GM18507 (cell line): Measurements from ENCODE around the gene GABBR2.

ENCODE experiments used
- DNase-seq: peaks from one replicate; pipeline ENCODE4 v3.0.0; 2011; ENCODE audit warnings: low read depth; ENCODE audit not compliant: insufficient read length; ENCODE audit errors: extremely low spot score
- FAIRE-seq: peaks from 2 replicates; lab custom pipeline; 2011; peaks lifted over from hg19 to GRCh38; lab: Jason Lieb, UNC

The GABBR2 gene

DNA sequence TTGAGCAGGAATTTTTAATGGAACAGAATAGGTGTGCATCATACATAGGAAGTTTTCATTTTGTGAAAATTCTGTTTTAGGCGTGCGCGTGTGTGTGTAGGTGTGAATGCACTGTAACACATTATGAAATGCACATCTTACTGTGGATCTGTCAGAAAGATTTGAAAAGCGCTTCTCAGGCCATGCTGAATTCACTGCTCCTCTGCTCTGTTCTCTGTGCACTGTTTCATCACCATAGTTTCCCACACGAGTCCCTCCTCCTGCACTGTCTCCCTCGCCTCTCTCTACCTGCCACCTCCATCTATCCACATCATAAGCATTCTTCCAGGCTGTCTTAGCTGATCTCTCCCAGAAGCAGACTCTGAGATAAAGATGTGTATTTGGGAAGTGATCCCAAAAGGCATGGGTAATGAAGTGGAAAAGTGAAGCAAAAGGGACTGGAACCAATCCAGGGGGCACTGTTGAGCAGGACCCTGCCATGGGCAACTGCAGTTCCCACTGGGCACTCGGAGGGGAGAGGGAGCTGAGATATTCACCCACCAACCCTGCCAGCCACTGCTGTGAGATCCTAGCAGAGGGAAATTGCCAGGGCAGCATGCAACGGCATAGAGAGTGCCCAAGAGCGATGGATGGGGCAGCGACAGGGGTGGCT, 65.9 kb downstream of the GABBR2 start:
- no peak for FAIRE-seq
- DNase-seq: no peak

DNA sequence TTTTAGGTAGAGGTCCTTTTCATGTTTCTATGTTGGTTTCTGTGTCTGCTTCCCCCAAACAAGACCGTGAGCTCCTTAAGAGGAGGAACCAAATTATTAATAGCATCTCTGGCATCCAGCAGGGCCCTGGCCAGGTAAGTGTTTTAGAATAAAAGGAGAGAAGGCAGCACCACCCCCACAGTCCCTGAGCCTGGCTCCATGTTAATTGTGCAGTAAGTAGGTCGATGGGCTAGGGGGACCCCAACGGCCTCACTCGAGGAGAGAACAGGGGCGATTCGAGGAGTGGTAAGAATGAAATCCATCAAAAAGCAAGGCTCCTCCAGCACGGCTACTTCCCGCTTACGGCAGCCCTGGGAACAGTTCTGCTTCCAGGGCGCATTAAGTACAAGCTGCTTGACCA, 67.0 kb downstream of the GABBR2 start:
- no peak for FAIRE-seq
- no peak for DNase-seq

DNA sequence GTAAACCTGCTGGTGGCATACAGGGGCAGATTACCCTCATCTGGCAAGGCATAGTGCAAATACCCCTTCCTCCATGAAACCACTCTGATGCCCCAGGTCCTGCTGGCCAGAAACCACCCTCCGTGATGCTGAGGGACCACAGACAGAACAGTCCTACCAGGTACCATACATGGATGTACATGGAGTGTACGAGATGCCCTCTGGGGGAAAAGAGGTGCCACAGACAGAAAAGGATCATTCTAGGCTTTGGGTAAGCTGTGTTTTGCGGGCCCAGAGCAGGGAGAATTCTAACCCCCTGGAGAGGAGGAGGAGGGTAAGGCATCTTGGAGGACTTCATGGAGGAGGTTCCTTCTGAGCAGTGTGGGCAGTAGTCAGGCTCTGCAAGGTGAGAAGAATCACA, 68.3 kb downstream of the GABBR2 start:
- DNase-seq: no peak
- no peak for FAIRE-seq

DNA sequence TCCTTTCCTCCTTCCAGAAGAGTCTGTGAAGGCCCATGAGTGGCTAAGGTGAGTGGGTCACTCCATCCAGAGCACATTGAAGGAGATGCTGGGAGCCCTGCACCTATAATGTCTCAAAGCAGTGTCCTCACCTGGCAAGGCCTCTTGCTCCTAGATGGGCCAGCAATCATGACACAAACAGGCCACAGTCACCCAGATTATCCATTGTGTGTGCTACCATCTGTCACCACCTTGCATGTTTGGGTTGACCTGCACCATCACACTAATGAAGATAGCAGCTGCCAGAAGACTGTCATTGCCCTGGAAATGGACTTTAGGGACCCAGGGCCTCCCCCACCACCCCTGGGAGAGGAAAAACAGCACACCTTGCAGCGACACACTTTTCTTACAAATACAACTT, 69.6 kb downstream of the GABBR2 start:
- DNase-seq (no peak), FAIRE-seq (no peak)

DNA sequence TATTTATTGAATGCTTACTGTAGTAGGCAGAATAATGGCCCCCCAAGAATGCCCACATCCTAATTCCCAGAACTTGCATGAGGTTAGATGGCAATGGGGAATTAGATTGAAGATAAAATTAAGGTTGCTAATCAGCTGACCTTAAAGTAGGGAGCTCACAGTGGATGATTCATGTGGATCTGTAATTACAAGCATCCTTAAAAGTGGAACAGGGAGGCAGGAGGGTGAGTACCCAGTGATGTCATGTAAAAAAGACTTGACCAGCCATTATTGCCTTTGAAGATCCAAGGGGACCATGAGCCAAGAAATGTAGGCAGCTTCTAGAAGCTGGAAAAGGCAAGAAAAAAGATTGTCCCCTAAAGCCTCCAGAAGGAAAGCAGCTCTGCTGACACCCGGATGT, 71.4 kb downstream of the GABBR2 start:
- no peak for DNase-seq
- no peak for FAIRE-seq

DNA sequence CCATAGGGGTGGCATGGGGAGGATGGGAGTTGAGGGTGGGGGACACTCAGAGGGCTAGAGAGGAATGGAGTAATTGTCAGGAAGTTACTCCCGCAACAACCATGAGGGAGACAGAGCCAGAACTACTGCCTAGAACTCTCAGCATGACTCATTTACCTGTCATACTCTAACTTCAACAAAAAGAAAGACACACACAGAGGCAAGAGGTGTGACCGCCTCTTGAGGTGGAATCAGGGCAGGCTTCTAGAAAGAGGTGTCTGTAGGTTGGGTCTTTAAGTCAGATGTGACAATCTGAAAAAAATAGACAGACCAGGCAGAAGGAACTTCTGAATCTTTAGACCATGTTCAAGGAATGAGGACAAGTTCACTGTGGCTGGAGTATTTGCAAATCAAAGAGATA, 73.4 kb downstream of the GABBR2 start:
- no peak for DNase-seq
- FAIRE-seq: no peak

DNA sequence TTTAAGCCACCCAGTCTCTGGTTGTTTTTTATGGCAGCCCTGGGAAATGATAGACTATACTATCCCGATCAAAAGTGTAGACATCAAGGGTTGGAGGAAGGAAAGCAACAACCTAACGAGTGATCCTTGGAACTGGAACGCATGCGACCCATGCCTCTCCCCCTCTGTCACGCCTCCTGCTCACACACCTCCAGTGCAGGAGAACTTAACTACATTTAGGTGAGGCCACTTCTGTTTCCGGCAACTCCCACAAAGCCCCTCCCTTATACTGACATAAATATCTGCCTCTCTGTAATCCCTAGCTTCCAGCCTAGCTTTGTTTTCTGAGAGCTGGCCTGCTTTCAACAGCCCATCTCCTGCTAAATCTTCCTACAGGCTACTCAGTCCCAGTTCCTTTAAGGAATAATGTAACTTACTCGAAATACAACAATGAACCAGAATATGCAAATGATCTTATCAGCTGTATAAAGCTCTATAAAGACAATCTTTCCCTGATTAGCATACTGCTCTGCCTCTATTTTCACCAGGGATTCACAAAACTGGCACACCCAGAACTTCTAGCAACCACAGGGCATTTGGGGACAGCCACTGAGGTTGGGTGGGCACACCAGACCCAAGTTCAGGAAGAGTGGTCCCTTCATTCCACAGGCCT, 73.9 kb downstream of the GABBR2 start:
- no peak for DNase-seq
- no peak for FAIRE-seq

DNA sequence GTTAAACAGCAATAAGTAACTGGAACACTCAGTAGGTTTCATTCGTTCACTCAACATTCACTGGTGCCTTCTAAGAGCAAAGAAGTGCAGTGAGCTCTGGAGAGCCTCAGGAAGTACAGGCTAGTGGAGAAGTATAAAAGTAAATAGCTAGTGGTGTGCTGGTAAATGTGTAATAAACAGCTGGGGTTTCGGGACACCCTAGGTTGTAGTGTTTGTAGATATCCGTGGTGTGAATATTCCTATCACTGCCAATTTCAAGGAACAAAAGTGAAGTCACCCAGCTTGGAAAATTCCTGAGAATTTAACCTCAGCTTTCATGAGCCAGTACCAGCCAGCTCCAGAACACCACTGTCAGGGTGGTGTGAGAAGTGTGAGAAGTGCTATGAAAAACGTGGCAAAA, 75.9 kb downstream of the GABBR2 start:
- DNase-seq (no peak), FAIRE-seq (no peak)

DNA sequence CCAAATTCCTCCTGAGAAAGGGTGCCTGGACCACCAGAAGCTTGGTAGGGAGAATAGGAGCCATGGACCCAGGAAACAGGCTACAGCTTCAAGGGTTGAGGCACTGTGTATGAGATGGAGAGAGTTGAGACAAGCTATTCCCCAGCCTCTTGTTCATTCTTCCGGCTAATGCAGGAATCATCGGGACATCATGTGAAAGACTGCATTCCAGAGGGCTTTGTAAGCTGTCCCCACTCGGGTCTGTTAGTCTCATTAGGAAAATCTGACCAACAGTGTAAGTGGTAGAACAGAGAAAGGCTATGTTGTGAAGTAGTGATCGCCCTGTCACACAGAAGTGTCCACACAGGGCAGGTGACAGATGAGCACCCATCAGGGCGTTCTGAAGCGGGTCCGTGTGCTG, 81.4 kb downstream of the GABBR2 start:
- DNase-seq: no peak
- no peak for FAIRE-seq

DNA sequence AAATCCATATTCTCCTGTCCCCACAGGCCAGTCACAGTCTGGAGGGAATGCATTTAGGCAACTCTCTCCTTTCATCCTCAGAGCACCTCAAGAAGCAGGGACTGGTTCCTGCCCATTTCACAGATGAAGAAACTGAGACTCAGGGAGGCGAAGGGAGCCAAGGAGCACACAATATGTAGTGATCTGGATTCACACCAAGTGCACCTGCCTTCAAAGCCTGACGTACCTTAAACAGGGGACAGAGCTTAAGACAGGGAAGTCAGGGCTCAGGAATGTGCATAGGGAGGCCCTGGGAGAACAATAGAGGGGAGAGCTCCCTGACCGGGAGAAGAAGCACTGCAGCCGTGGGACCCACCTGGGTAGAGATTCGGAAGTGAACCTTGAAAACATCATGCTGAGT, 83.0 kb downstream of the GABBR2 start:
- FAIRE-seq (no peak), DNase-seq (no peak)

DNA sequence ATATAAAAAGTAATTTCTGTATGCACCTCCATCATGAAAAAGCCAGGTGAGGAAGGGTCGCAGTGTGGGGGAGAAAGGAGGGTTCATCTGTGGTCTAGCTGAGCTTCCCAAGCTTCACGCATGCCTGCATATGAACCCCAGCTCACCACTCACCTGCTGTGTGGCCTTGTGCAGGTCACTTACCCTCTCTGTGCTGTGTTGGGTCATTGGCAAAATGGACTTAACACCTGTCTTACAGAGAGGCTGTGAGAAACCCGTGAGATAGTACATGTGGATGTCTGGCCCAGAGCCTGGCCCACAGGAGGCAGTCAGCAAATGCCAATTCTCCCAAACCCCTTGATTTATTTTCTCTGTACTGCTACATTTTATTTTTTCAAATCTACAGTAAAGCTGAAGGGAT, 88.9 kb downstream of the GABBR2 start:
- FAIRE-seq (no peak), DNase-seq (no peak)

DNA sequence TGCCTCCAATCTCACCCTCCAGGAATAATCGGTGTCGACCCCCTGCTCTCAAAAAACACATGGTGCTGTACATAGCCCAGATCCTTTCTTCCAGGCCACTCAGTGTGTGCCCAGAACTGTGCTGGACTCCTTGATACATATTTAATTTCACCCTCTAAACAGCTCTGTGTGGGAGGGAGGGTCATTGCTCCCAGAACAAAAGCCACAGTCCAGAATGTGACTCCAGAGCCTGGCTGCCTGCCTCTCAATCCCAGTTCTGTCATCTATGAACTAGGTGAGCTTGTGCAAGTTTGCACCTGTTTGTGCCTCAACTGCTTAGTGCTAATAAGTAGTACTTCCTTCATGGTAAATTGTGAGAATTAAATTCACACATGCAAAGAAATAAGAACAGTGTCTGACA, 93.1 kb downstream of the GABBR2 start:
- FAIRE-seq: no peak
- no peak for DNase-seq

DNA sequence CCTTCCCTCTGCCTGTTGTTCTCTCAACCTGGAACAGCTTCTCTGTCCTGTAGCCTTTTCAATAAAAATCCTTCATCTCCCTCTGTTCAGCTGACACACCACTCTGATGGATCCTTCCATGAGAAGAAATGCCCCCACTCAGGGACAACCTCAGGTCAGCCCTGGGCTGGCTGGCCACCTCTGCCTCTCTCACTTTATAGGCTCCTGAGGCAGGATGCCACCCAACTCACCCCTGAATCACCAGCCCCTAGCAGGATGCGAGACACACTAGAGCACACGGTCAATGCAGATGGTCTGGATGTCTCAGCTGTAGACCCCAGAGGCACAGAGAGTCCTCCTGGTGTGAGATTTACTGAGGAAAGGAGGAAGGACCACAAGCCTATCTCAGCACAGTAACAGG, 93.8 kb downstream of the GABBR2 start:
- no peak for FAIRE-seq
- no peak for DNase-seq

DNA sequence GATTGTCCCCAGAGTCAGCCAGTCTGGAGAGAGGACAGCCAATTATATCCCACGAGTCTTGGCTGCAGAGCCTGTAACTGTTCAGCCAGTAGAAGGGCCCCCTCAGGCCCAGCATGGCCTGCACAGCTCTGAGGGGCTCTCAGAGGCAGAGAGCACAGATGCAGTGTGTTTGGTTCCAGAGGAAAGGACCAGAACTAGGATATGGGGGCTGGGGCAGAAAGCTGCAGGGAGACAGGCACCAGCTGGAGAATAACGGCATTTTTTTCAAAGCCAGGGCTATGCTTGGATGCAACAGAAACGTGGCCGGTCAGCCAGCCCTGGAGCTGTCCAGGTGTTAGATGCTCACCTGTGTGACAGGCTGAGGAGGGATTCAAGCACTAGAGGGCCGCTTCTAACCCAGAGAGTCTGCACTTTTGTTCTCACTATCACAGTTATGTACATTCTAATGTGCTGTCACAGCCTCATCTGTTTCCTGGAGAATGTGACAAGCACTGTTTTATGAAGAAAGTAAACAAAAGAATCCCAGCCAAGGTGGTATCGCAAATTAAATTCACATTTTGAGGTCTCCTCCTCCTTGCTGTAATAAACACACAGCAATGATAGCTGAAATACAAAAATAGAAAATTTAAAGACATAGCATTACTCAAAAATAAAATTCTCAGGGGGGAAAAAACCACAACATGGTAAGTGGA, 96.5 kb downstream of the GABBR2 start:
- DNase-seq (no peak), FAIRE-seq (no peak)

DNA sequence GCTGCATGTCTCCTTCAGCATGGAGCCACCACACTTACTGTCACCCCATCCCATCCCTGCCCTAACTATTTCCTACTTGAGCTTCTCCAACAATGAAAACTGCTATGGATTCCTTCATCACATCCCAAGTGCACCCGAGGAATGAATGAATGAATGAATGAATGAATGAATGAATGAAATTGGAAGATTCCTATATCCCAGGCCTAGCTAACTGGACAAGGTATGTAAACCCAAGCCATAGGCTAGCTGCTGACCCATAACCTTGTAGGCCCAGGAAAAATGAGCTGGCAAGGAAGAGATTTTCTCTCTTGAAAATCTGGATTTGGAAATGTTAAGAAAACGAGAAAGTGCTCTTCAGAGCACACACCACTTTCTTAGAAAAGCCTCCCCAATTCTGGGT, 97.4 kb downstream of the GABBR2 start:
- no peak for DNase-seq
- FAIRE-seq: no peak

DNA sequence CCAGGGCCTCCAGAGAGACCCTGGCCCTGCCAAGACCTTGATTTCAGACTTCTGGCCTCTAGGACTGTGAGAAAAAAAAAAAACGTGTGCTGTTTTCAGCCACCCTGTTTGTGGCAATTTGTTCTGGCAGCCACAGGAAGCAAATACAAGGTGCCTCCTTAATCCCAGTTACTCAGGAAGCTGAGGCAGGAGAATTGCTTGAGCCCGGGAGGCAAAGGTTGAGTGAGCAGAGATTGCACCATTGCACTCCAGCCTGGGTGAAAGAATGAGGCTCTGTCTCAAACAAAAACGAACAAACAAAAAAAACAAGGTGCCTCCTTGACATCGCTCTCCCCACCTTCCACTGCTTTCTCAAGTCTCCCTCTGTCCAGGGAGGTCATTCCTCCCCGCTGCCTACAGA, 98.0 kb downstream of the GABBR2 start:
- no peak for DNase-seq
- FAIRE-seq: no peak

DNA sequence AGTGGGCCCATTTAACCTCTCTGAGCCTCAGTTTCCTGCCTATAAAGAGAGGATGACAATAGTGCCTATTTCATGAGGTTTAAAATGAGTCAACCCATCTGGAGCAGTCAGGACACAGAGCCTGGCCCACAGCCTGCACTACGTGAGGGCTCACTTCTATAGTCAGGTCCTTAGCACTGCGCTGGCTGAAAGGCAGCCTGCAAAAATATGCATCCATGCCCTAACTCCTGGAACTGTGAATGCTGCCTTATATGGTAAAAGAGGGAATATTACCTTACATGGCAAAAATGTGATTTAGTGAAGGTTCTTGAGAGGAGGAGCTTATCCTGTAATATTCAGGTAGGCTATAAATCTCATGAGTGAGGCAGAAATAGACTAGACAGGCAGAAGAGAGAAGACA, 98.5 kb downstream of the GABBR2 start:
- DNase-seq (no peak), FAIRE-seq (no peak)

DNA sequence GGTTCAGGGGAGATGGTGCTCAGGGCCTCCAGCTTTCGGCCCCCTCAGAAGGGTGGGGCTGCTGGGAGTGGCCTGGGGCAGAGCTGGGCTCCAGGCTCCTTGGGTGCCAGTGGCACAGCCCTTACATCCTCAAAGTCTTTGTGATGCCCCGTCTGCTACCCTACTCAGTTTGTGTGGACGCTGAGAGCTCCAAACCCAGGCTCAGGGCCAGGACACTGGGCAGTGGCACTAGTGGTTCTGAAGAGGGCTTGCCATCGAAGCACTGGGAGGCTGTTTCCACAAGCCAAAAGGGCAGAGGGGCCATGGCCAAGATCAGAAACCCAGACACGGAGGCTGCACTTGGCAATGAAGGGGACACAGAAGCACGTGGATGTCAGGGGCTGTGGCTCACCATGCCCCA, 99.1 kb downstream of the GABBR2 start:
- DNase-seq (no peak), FAIRE-seq (no peak)

DNA sequence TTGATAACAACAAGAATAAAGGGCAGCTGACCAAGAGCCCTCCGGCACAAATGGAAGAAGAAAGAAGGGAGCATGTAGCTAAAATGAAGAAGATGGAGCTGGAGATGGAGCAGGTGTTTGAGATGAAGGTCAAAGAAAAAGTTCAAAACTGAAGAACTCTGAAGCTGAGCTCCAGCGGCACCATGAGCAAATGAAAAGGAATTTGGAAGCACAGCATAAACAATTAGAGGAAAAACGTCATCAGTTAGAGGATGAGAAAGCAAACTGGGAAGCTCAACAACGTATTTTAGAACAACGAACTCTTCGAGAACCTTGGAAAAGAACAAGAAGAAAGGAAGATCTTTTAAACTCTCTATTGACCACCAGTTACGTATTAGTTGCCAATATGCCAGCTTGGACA, 100.9 kb downstream of the GABBR2 start:
- FAIRE-seq (no peak), DNase-seq (no peak)

DNA sequence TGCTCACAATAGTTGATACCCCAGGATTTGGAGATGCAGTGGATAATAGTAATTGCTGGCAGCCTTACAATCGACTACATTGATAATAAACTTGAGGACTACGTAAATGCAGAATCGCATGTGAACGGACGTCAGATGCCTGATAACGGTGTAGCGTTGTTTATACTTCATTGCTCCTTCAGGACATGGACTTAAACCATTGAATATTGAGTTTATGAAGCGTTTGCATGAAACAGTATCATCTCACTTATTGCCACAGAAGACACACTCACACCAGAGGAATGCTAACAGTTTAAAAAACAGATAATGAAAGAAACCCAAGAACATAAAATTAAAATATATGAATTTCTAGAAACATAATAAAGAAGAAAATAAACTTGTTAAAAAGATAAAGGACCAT, 101.6 kb downstream of the GABBR2 start:
- no peak for DNase-seq
- no peak for FAIRE-seq

DNA sequence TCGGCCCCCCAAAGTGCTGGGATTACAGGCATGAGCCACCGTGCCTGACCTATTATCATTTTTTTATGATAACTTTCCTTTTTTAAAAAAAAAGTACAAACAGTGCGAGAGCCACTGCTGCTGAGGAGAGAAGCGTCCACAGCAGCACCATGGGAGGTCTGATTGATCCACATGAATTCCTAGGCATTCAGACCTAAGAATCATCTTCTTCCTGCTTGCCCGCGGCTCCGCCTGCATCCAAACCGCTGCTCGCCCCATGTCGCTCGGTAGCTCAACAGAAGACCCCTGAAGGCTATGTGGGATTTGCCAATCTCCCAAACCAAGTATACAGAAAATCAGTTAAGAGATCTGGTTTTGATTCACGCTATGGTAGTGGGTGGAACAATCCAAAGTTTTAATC, 102.0 kb downstream of the GABBR2 start:
- DNase-seq (no peak), FAIRE-seq (no peak)
